T47D (cell line): ENCODE measurements around the gene NUDC.
"Not testable (repeated sequence)": the region's sequence is repeated elsewhere in the genome, so short reads cannot be mapped to it uniquely, and the experiment has no call there.

Experiments used
- DNase-seq, 2 experiments: peaks; one replicate each; pipeline versions ENCODE4 v3.0.0 to v3.0.0-alpha.2; 2011 to 2012; ENCODE audit warnings: low read depth in 1 of 2, low spot score in 1 of 2
- JUND ChIP-seq: IDR thresholded peaks from 2 replicates; pipeline ENCODE4 v1.6.1; 2012; ENCODE audit warnings: low read depth
- in situ Hi-C: cut with HindIII; loops from 2 replicates; pipeline ENCODE4 v1.10.0; 2016; ENCODE audit warnings: low sequenced_read_pairs, low pct_unique_long_range_greater_than_20kb

The NUDC gene

GRCh38 chr1:26915204-26915842 is 6.2 kb upstream of the NUDC start:
- TF ChIP-seq JUND: no peak
- no peak for DNase-seq
- in situ Hi-C loops: no loop called here

GRCh38 chr1:26921126-26921539 is 410 bp upstream of the NUDC start:
- TF ChIP-seq JUND: no peak
- DNase-seq: no peak
- in situ Hi-C loops: no loop called here

DNA sequence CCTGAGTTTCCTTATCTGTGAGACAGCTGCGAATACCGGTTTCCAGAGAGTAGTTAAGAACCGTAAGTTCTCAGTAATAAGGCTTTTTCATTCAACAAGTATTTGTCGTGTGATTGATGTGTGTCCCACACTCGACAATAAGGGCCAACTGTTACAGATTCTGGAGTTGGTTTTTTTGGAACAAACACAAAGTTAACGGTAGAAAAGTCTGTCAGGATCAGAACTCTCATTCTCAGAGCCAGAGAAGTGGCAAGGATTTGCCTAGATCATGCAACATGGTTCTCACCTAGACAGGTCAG is 837 bp downstream of the NUDC start:
- in situ Hi-C loops: no loop called here
- TF ChIP-seq JUND: no peak
- DNase-seq: no peak

DNA sequence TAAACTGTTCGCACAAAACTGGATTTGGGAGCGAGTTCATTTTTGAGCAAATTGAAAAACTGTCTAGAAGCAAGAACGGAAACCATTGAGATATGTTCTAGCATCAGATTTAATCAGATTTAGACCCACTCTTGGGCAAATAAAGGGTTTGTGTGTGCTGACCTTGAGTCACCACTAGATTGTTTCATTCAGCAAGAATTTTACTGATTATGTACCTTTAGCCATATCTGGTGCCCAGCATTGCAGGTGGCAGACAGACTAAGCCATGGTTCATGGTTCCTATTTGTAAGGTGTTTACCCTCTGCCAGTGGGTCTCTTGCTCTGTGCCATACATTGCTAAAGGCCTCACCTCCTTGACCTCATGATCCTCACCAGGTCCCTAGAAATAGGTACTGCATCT is 1.4 kb downstream of the NUDC start:
- no peak for DNase-seq
- in situ Hi-C loops: no loop called here

GRCh38 chr1:26923711-26924110 is 2.2 kb downstream of the NUDC start:
- TF ChIP-seq JUND: no peak
- no peak for DNase-seq
- in situ Hi-C loops: no loop called here

More for the DNA sequence above, 1.4 kb downstream of the NUDC start:
- TF ChIP-seq JUND: no peak

DNA sequence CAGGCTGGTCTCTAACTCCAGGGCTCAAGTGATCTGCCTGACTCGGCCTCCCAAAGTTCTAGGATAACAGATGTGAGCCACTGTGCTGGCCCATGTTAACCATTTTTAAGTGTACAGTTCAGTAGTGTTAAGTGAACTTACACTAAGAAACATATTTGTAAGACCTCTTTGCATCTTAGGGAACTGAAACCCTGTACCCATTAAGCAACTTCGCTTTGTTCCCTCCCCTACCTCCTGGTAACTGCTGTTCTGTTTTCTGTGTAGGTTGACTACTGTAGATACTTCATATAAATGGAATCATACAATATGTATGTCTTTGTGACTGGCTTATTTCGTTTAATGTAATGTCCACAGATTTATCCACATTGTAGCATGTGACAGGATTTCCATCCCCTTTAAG is 11.0 kb downstream of the NUDC start:
- no peak for TF ChIP-seq JUND
- no peak for DNase-seq
- in situ Hi-C loops: no loop called here

DNA sequence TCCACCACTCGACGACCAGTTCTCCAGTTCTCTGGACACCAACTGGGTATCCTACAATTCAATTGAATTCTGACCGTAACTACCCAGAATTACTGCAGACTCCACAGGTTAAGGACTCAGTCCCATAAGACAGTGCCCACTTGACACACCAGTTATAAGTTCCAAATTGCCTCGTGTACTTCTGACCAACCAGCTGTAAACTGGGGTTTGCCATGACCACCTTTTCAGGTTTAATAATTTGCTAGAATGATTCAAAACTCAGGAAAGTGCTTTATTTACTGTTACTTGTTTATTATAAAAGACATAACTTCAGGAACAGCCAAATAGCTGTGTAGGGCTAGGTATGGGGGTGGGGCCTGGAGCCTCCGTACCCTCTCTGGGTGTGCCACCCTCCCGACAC is 15.3 kb downstream of the NUDC start:
- in situ Hi-C loops: no loop called here
- no peak for TF ChIP-seq JUND
- DNase-seq: no peak

DNA sequence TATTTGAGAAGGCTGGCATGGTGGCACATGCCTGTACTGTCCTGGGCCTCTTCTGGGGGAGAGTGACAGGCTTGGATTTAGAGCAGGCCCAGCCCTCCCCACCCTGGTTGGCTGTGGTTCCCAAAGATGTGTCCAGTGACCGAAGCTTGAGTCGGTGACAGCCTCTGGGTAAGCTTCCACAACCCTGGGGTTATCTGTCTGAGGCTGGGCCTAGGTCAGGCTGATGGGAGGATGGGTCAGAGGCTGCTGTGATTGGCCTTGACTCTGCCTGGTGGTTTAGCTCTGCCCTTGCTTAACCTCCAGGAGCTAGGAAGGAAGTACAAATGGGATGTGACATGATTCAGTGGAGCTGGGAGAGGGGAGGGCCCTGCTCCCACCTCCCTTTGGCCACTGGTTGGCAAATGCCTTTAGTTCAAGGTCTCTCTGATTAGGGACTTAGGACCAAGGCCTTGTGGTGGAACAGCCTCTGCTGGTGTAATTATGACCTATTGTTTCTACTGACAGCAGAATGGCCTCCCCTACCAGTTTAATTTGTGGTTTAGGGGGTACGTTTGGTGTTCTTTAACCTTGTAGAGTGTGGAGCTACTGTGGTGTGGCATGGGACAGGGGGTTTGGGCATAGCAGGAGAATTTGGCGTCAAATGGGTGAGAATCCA is 16.6 kb downstream of the NUDC start:
- no peak for DNase-seq
- in situ Hi-C loops: no loop called here
- no peak for TF ChIP-seq JUND

GRCh38 chr1:26938659-26939025 is 17.1 kb downstream of the NUDC start:
- in situ Hi-C loops: no loop called here
- DNase-seq: no peak

DNA sequence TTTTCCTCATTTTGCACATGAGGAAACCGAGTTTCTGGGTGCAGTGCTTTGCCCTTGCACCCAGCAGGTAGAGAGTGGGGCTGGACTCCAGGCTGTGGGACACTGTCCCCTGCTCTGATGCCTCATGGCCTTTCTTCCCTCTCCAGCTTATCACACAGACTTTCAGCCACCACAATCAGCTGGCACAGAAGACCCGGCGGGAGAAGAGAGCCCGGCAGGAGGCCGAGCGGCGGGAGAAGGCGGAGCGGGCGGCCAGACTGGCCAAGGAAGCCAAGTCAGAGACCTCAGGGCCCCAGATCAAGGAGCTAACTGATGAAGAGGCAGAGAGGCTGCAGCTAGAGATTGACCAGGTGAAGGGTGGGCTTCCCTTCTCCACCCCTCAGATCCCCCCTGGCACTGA is 19.8 kb downstream of the NUDC start:
- no peak for DNase-seq
- in situ Hi-C loops: no loop called here
- TF ChIP-seq JUND: no peak

More at GRCh38 chr1:26938659-26939025, 17.1 kb downstream of the NUDC start:
- TF ChIP-seq JUND: no peak

GRCh38 chr1:26942656-26943055 is 21.1 kb downstream of the NUDC start:
- TF ChIP-seq JUND: no peak
- in situ Hi-C loops: no loop called here
- no peak for DNase-seq

- no peak for DNase-seq
- in situ Hi-C loops: no loop called here
- TF ChIP-seq JUND: no peak
Observed at GRCh38 chr1:26945138-26945537, 23.6 kb downstream of the NUDC start.

- in situ Hi-C loops: no loop called here
- DNase-seq: no peak
- TF ChIP-seq JUND: no peak
Observed at GRCh38 chr1:26945728-26946127, 24.2 kb downstream of the NUDC start.

GRCh38 chr1:26946270-26946669 is 24.7 kb downstream of the NUDC start:
- no peak for TF ChIP-seq JUND
- no peak for DNase-seq
- in situ Hi-C loops: no loop called here

- DNase-seq, in situ Hi-C loops: not testable (repeated sequence)
Observed at GRCh38 chr1:26948725-26949057, 27.1 kb downstream of the NUDC start.
